Stimulated activated effector memory CD8-positive, alpha-beta T cell treated with anti-CD3 and anti-CD28 coated beads, Interleukin-12 subunit alpha, Interleukin-12 subunit beta, amount 100 ng/mL, for 72 hours (primary cell): ENCODE measurements around the gene DGUOK.
"Not testable (repeated sequence)": the region's sequence is repeated elsewhere in the genome, so short reads cannot be mapped to it uniquely, and the experiment has no call there.

Experiments
- ATAC-seq: fragments of 150-1000 bp; cut with Tn5 transposase; 2 replicates; pipeline ENCODE4 v1.10.0; 2021
- DNase-seq, 2 donors: peaks; one replicate each; pipeline ENCODE4 v3.0.0; 2021 to 2022; ENCODE audit warnings: low spot score in 2 of 2
- H3K27ac Mint-ChIP-seq: one replicate; pipeline ENCODE4 v1.8.0; 2022; ENCODE audit warnings: mild to moderate bottlenecking, mixed read lengths
- H3K36me3 Mint-ChIP-seq: one replicate; pipeline ENCODE4 v1.8.0; 2022; ENCODE audit warnings: mild to moderate bottlenecking, mixed read lengths
- H3K4me1 Mint-ChIP-seq: one replicate; pipeline ENCODE4 v1.8.0; 2022; ENCODE audit warnings: mixed read lengths
- H3K4me3 Mint-ChIP-seq: one replicate; pipeline ENCODE4 v1.8.0; 2022; ENCODE audit warnings: mild to moderate bottlenecking, mixed read lengths
- H3K9me3 Mint-ChIP-seq: one replicate; pipeline ENCODE4 v1.8.0; 2022; ENCODE audit warnings: mixed read lengths

The DGUOK gene

GRCh38 chr2:73894877-73895276, 31.8 kb upstream of the DGUOK start:
- no peak for DNase-seq
- peak overlapping the region; percentile 61 for H3K4me3 Mint-ChIP-seq
- ATAC-seq: no peak
- H3K27ac Mint-ChIP-seq: peak overlapping the region; percentile 54
- peaks cover 45% of the 10 kb centered on the region for H3K4me1 Mint-ChIP-seq
- peaks cover 6% of the 10 kb centered on the region for H3K36me3 Mint-ChIP-seq
- no peaks in the 10 kb centered on the region for H3K9me3 Mint-ChIP-seq

DNA sequence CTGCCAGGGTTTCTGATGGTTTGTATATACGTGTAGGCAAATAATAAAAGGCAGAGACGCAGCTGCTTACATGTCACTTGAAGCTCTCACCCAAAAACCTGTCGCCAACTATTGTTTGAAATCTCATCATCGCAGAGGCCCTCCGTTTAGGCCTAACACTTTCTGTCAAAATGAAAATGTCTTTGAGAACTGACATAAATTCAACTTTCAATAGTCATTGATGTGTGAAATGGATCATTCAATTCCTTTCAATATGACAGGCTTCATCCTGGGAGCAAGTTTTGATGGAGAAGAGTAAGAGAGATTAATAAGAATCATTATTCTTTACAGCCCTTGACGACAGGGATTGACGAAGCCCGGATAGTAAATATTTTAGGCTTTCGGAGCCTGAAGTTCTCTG, 31.2 kb upstream of the DGUOK start:
- ATAC-seq: peak; percentile 44
- Mint-ChIP-seq H3K27ac (peak overlapping the region; percentile 92), H3K4me3 (peak overlapping the region; percentile 61)

GRCh38 chr2:73896362-73897239, 30.1 kb upstream of the DGUOK start:
- peak; percentile 19 to 76 for DNase-seq
- peak; percentile 96 for ATAC-seq

More for the DNA sequence above, 31.2 kb upstream of the DGUOK start:
- no peak for DNase-seq
- Mint-ChIP-seq H3K9me3 (no peaks in the 10 kb centered on the region), H3K4me1 (peaks cover 45% of the 10 kb centered on the region), H3K36me3 (peaks cover 6% of the 10 kb centered on the region)

GRCh38 chr2:73897240-73897583, 29.5 kb upstream of the DGUOK start:
- Mint-ChIP-seq H3K4me1 (peaks cover 39% of the 10 kb centered on the region), H3K9me3 (no peaks in the 10 kb centered on the region), H3K36me3 (peaks cover 6% of the 10 kb centered on the region), H3K27ac (peak overlapping the region; percentile 92), H3K4me3 (peak overlapping the region; percentile 61)
- DNase-seq (no peak), ATAC-seq (no peak)

More at GRCh38 chr2:73896362-73897239, 30.1 kb upstream of the DGUOK start:
- Mint-ChIP-seq H3K27ac (peak overlapping the region; percentile 92), H3K36me3 (peaks cover 6% of the 10 kb centered on the region), H3K4me3 (peak overlapping the region; percentile 61), H3K9me3 (no peaks in the 10 kb centered on the region), H3K4me1 (peaks cover 39% of the 10 kb centered on the region)

DNA sequence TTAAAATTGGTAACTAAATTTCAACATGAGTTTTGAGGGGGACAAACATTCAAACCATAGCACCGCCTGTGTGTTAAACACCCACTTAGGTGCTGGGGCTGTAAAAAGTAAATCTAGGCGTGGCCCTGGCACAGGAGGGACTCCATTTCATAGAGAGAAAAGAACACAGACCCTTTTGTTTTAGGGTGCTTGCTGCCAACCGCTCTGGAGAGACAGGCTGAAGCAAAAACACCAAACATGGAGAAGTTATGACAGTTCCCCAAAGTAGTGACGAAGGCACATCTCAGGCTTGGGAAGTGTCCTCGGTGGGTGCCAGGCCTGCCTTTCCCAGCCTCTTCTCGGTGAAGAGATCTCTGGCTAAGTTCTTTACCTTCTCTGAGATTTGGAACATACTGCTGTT, 28.7 kb upstream of the DGUOK start:
- H3K27ac Mint-ChIP-seq: no peak overlapping the region
- ATAC-seq: no peak
- no peak for DNase-seq
- H3K9me3 Mint-ChIP-seq: no peaks in the 10 kb centered on the region
- H3K4me1 Mint-ChIP-seq: peaks cover 39% of the 10 kb centered on the region
- H3K36me3 Mint-ChIP-seq: peaks cover 6% of the 10 kb centered on the region
- H3K4me3 Mint-ChIP-seq: no peak overlapping the region

GRCh38 chr2:73899801-73900336, 26.8 kb upstream of the DGUOK start:
- Mint-ChIP-seq H3K4me3 (no peak overlapping the region), H3K9me3 (no peaks in the 10 kb centered on the region), H3K27ac (no peak overlapping the region), H3K36me3 (peaks cover 6% of the 10 kb centered on the region), H3K4me1 (peaks cover 31% of the 10 kb centered on the region)
- ATAC-seq (no peak), DNase-seq (peak in 1 of 2 donors; percentile 46)

DNA sequence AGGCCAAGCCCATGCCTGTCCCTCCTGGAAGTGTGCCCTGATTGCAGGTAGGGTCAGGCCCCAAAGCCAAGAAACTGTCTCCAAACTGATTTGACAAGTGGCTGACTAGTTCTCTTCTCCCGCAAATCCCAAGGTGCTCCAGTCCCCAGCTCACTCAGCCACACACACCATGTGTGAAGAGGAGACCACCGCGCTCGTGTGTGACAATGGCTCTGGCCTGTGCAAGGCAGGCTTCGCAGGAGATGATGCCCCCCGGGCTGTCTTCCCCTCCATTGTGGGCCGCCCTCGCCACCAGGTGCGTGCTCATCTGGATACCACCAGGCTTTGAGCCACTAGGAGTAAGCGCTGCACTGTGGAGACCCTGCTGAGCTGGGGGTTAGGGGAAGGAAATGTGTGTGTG, 25.5 kb upstream of the DGUOK start:
- peak in 1 of 2 donors; percentile 41 for DNase-seq
- Mint-ChIP-seq H3K36me3 (peaks cover 5% of the 10 kb centered on the region), H3K27ac (no peak overlapping the region), H3K4me3 (no peak overlapping the region), H3K9me3 (no peaks in the 10 kb centered on the region), H3K4me1 (peaks cover 18% of the 10 kb centered on the region)
- no peak for ATAC-seq

- Mint-ChIP-seq H3K27ac (no peak overlapping the region), H3K36me3 (no peaks in the 10 kb centered on the region), H3K4me3 (no peak overlapping the region), H3K4me1 (peaks cover 7% of the 10 kb centered on the region), H3K9me3 (no peaks in the 10 kb centered on the region)
- DNase-seq: peak in 1 of 2 donors; percentile 25
- no peak for ATAC-seq
Measured at GRCh38 chr2:73902284-73902683, 24.4 kb upstream of the DGUOK start.

DNA sequence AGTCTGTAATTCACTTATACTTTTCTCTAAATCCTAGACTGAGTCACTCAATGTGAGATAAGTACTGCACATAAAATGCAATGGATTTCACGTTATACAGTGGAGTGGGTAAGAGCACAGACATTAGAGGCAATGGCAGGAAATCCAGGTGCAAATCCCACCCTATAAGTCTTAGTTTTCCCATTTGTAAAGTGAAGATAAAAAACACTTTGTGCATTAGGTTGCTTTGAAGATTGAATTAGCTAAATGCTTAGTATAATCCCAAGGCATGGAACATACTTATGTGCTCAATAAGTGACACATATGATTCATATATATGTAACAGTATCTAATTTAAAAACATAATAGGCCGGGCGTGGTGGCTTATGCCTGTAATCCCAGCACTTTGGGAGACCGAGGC, 23.4 kb upstream of the DGUOK start:
- no peak for ATAC-seq
- H3K36me3 Mint-ChIP-seq: no peaks in the 10 kb centered on the region
- peaks cover 7% of the 10 kb centered on the region for H3K4me1 Mint-ChIP-seq
- no peak for DNase-seq
- no peak overlapping the region for H3K4me3 Mint-ChIP-seq
- H3K9me3 Mint-ChIP-seq: no peaks in the 10 kb centered on the region
- H3K27ac Mint-ChIP-seq: no peak overlapping the region

- not testable (repeated sequence) for H3K4me3 Mint-ChIP-seq, H3K36me3 Mint-ChIP-seq, H3K9me3 Mint-ChIP-seq, H3K4me1 Mint-ChIP-seq, ATAC-seq, H3K27ac Mint-ChIP-seq
- peak in 1 of 2 donors; percentile 25 for DNase-seq
Measured at GRCh38 chr2:73903949-73904613, 22.6 kb upstream of the DGUOK start.

- H3K27ac Mint-ChIP-seq: no peak overlapping the region
- ATAC-seq (no peak), DNase-seq (no peak)
- peaks cover 8% of the 10 kb centered on the region for H3K4me1 Mint-ChIP-seq
- no peak overlapping the region for H3K4me3 Mint-ChIP-seq
- no peaks in the 10 kb centered on the region for H3K36me3 Mint-ChIP-seq
- H3K9me3 Mint-ChIP-seq: no peaks in the 10 kb centered on the region
Measured at GRCh38 chr2:73904952-73905351, 21.7 kb upstream of the DGUOK start.

DNA sequence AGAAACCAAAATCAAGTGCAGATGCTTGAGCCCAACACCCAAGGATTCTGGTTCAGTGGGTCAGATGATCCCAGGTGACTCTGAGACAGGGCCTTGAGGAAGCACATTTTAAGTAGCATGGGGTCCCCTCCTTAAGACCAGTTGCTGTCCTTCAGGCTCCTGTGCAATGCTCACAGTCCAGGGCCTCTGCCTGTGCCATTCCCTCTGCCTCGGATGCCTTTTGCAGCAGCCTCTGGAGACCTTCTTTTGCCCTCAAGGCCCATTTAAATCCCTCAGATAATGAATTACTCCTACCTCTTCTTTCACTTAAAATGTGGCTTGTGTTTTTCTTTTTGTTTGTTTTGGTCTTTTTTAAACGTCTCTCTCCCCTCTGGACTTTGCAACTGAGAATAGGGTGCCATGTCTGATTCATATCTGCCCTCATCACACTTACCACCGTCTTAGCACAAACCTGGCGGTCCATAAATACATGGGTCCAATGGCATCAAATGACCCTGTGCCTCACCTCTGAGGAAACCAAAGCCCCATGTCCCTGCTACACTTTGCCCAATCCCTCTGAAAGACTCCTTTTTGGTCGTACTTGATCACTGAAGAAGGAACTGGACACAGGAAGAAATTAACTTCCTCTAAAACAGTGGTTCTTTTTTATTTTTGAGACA, 19.7 kb upstream of the DGUOK start:
- no peak for ATAC-seq

DNA sequence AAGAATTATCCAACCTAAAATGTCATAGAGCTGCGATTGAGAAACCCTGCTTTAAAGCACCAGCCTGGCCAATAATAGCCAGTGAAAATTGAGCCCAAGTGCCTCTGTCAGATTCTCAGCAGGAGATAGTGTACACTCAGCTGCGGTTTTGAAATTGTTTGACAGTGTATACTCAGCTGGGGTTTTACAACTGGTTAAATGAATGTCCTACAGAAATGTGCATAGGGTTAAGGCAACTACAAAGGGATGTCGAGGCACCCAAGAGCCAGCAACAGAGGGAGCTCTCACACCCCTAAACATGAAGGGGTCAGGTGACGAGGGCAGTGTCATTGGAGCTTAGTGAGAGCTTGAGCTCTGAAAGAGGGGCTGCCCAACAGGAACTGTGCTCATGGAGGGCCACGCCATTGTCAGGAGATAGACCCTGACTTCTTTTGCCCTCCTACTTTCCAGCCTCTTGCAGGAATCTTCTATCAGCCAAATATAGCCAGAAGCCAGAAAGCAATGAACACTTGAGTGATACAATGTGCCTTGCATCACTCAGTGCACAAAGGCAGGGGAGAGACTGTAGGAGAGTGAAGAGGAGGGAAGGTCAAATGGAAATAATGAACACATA, 18.7 kb upstream of the DGUOK start:
- H3K9me3 Mint-ChIP-seq: no peaks in the 10 kb centered on the region
- peak; percentile 93 for ATAC-seq
- no peaks in the 10 kb centered on the region for H3K36me3 Mint-ChIP-seq
- H3K4me1 Mint-ChIP-seq: peaks cover 8% of the 10 kb centered on the region
- peak; percentile 29 to 67 for DNase-seq
- H3K4me3 Mint-ChIP-seq: no peak overlapping the region
- H3K27ac Mint-ChIP-seq: peak overlapping the region; percentile 74

More for the DNA sequence above, 19.7 kb upstream of the DGUOK start:
- H3K9me3 Mint-ChIP-seq: no peaks in the 10 kb centered on the region
- DNase-seq: no peak
- H3K27ac Mint-ChIP-seq: peak overlapping the region; percentile 74
- no peak overlapping the region for H3K4me3 Mint-ChIP-seq
- H3K4me1 Mint-ChIP-seq: peaks cover 8% of the 10 kb centered on the region
- H3K36me3 Mint-ChIP-seq: no peaks in the 10 kb centered on the region

DNA sequence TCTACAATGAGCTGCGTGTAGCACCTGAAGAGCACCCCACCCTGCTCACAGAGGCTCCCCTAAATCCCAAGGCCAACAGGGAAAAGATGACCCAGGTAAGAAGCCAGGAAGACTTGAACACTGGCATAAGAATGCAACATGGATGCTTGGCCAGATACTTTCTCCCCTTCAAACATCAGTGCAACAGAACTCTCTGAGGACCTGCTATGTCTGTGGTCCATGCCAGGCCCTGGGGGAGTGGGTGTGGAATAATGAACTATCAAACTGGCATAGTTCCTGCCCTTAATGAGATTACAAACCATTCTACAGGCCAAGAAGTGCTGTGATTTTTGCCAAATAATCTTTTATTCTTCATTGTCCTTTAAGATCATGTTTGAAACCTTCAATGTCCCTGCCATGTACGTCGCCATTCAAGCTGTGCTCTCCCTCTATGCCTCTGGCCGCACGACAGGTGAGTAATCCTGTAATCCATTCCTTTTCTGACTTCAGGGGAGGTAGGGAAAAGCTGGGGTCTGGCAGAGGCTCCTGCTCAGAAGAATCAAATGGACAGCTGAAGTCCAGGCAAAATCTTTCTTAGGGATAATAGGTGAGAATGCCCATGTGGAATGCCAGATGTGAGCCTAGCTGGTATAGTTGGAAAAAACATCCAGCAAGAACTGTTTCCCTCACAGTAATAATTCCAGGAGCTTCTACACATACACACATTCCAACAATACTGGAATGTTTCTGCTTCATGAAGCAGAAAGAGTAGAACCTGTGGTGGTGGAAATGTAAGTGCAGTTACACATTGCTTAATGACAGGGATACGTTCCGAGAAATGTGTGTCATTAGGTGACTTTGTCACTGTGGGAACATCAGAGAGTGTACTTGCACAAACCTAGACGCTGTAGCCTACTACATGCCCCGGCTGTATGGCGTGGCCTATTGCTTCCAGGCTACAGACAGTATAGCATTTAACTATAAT, 17.7 kb upstream of the DGUOK start:
- H3K4me1 Mint-ChIP-seq: peaks cover 8% of the 10 kb centered on the region
- DNase-seq (no peak), ATAC-seq (no peak)
- peak overlapping the region; percentile 74 for H3K27ac Mint-ChIP-seq
- no peaks in the 10 kb centered on the region for H3K36me3 Mint-ChIP-seq
- no peak overlapping the region for H3K4me3 Mint-ChIP-seq
- no peaks in the 10 kb centered on the region for H3K9me3 Mint-ChIP-seq
